ENCODE data around the gene UNC5C. TPM values are rescaled to one million over a fixed set of nuclear protein-coding genes. Genes with fewer than 3 reads are reported as not detected.
A peak's percentile ranks its signal among the peaks of the same experiment; 100 is the strongest.

UNC5C gene
- total RNA-seq, 1 donor from 2014 or later = 15.5 TPM

GRCh38 chr4:95511477-95511876 is 37.3 kb downstream of the UNC5C start:
- Mint-ChIP-seq H3K36me3 (ENCODE audit: low read depth) (peaks cover 2% of the 10 kb centered on the region), H3K4me1 (ENCODE audit: low read depth) (peaks cover 23% of the 10 kb centered on the region), H3K27ac (ENCODE audit: unreplicated experiment) (no peak overlapping the region), H3K4me3 (ENCODE audit: unreplicated experiment) (no peak overlapping the region), H3K27me3 (ENCODE audit: low read depth) (no peaks in the 10 kb centered on the region), H3K9me3 (ENCODE audit: low read depth) (peaks cover 7% of the 10 kb centered on the region)
- DNase-seq (ENCODE audit: low spot score) = no peak
- TF ChIP-seq, protein P1, sequence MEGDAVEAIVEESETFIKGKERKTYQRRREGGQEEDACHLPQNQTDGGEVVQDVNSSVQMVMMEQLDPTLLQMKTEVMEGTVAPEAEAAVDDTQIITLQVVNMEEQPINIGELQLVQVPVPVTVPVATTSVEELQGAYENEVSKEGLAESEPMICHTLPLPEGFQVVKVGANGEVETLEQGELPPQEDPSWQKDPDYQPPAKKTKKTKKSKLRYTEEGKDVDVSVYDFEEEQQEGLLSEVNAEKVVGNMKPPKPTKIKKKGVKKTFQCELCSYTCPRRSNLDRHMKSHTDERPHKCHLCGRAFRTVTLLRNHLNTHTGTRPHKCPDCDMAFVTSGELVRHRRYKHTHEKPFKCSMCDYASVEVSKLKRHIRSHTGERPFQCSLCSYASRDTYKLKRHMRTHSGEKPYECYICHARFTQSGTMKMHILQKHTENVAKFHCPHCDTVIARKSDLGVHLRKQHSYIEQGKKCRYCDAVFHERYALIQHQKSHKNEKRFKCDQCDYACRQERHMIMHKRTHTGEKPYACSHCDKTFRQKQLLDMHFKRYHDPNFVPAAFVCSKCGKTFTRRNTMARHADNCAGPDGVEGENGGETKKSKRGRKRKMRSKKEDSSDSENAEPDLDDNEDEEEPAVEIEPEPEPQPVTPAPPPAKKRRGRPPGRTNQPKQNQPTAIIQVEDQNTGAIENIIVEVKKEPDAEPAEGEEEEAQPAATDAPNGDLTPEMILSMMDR (IDR thresholded peaks at IDR 0.05) = no peak

GRCh38 chr4:95510877-95511276 is 37.9 kb downstream of the UNC5C start:
- H3K27me3 Mint-ChIP-seq (ENCODE audit: low read depth) = no peaks in the 10 kb centered on the region
- peak overlapping the region; percentile 22 for H3K27ac Mint-ChIP-seq (ENCODE audit: unreplicated experiment)
- TF ChIP-seq, protein P1 (IDR thresholded peaks at IDR 0.05) = no peak
- peaks cover 2% of the 10 kb centered on the region for H3K36me3 Mint-ChIP-seq (ENCODE audit: low read depth)
- no peak overlapping the region for H3K4me3 Mint-ChIP-seq (ENCODE audit: unreplicated experiment)
- DNase-seq (ENCODE audit: low spot score) = no peak
- peaks cover 27% of the 10 kb centered on the region for H3K4me1 Mint-ChIP-seq (ENCODE audit: low read depth)
- H3K9me3 Mint-ChIP-seq (ENCODE audit: low read depth) = peaks cover 7% of the 10 kb centered on the region

- Mint-ChIP-seq H3K9me3 (ENCODE audit: low read depth) (peaks cover 7% of the 10 kb centered on the region), H3K4me1 (ENCODE audit: low read depth) (peaks cover 34% of the 10 kb centered on the region), H3K27ac (ENCODE audit: unreplicated experiment) (no peak overlapping the region), H3K27me3 (ENCODE audit: low read depth) (no peaks in the 10 kb centered on the region), H3K4me3 (ENCODE audit: unreplicated experiment) (no peak overlapping the region), H3K36me3 (ENCODE audit: low read depth) (peaks cover 2% of the 10 kb centered on the region)
- no peak for DNase-seq (ENCODE audit: low spot score)
- TF ChIP-seq, protein P1 (IDR thresholded peaks at IDR 0.05) = peak; percentile 95
Measured at GRCh38 chr4:95510145-95510544, 38.6 kb downstream of the UNC5C start.

- H3K4me3 Mint-ChIP-seq (ENCODE audit: unreplicated experiment) = no peak overlapping the region
- H3K9me3 Mint-ChIP-seq (ENCODE audit: low read depth) = peaks cover 7% of the 10 kb centered on the region
Measured at GRCh38 chr4:95508421-95508820, 40.4 kb downstream of the UNC5C start.

DNA sequence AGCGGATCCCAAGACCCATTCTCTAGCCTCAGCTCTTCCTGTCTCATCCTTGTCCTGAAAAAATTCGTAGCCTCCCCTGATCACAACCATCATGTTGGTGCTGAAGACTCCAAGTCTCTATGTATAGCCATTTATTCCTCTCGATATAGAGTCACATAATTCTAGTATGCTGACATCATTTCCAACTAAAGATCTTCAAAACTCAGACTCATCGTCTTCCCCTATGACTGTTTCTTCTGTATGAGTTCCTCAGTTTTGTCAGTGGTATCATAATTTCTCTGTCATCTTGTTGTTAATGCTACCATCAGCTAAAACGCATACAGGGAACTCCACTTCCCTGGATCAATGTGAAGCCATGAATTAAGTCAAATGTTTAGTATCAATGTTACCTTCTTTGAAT is 41.2 kb downstream of the UNC5C start:
- peaks cover 2% of the 10 kb centered on the region for H3K36me3 Mint-ChIP-seq (ENCODE audit: low read depth)
- H3K27ac Mint-ChIP-seq (ENCODE audit: unreplicated experiment) = peak overlapping the region; percentile 23
- no peak for DNase-seq (ENCODE audit: low spot score)
- no peaks in the 10 kb centered on the region for H3K27me3 Mint-ChIP-seq (ENCODE audit: low read depth)
- peaks cover 7% of the 10 kb centered on the region for H3K9me3 Mint-ChIP-seq (ENCODE audit: low read depth)
- H3K4me1 Mint-ChIP-seq (ENCODE audit: low read depth) = peaks cover 48% of the 10 kb centered on the region
- no peak overlapping the region for H3K4me3 Mint-ChIP-seq (ENCODE audit: unreplicated experiment)
- TF ChIP-seq, protein P1 (IDR thresholded peaks at IDR 0.05) = no peak

More at GRCh38 chr4:95508421-95508820, 40.4 kb downstream of the UNC5C start:
- Mint-ChIP-seq H3K27me3 (ENCODE audit: low read depth) (no peaks in the 10 kb centered on the region), H3K36me3 (ENCODE audit: low read depth) (peaks cover 2% of the 10 kb centered on the region), H3K27ac (ENCODE audit: unreplicated experiment) (peak overlapping the region; percentile 53), H3K4me1 (ENCODE audit: low read depth) (peaks cover 48% of the 10 kb centered on the region)
- no peak for DNase-seq (ENCODE audit: low spot score)
- TF ChIP-seq, protein P1 (IDR thresholded peaks at IDR 0.05) = no peak
